Gastroesophageal sphincter (tissue), 3 donors: ENCODE measurements around the gene CDH4.

ENCODE experiments used
- EP300 ChIP-seq: sonication (generic); formaldehyde crosslinking; IDR thresholded peaks from one replicate; pipeline ENCODE4 v1.6.1; 2017; ENCODE audit warnings: antibody characterized with exemption, mild to moderate bottlenecking
- POLR2A ChIP-seq, 2 donors: fragments of 450-650 bp; IDR thresholded peaks; one replicate each; pipeline ENCODE4 v1.6.1; 2017; ENCODE audit warnings: antibody characterized with exemption in 2 of 2, mild to moderate bottlenecking in 2 of 2, moderate library complexity in 1 of 2
- TF ChIP-seq, protein P1 (sequence below), 4 experiments: fragments of 200-600 bp in 2 of 4; fragments of 450-650 bp in 2 of 4; sonication (generic) in 1 of 4; IDR thresholded peaks; one replicate each; pipeline ENCODE4 v1.5.1; 2017 to 2019; ENCODE audit warnings: antibody characterized with exemption in 4 of 4, mild to moderate bottlenecking in 2 of 4, moderate library complexity in 2 of 4

DNA sequence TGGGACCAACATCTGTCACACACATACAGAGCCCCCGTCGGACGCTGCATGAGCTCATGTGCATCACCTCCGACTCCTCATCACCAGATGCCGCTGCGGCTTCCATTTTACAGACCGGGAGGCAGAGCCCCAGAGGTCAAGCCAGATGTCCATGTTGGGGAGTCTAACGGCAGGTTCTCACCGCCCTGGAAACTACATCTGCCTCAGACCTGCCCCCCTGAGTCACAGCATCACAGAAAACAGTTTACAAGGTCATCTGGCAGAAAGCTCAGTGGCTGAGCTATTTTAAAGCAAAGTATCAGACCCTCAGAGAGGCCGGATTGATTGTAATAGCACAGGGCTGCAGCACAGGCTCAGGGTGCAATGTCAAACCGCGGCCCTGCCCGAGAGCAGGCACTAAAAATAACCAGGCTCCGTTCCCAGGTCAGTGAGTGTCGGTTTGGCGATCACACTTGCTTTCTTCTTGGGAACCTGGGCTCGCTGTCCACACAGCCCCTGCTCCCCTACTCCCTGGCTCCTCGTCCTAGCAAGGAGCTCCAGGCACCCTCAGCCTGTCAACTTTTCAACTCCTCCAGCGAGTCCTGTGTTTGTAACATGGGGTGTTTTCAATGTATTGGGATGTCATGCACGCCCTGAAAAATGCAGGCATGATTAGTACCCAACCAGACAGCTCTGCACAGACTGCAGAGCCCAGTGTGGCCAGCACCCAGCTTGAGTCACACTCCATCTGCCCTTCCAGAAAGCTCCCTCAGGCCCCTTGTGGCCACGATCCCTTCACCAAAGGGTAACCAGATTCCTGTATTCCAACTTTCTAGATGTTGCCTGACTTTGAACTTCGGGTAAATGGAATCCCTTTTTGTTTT is 264.5 kb downstream of the CDH4 start:
- TF ChIP-seq, protein P1, sequence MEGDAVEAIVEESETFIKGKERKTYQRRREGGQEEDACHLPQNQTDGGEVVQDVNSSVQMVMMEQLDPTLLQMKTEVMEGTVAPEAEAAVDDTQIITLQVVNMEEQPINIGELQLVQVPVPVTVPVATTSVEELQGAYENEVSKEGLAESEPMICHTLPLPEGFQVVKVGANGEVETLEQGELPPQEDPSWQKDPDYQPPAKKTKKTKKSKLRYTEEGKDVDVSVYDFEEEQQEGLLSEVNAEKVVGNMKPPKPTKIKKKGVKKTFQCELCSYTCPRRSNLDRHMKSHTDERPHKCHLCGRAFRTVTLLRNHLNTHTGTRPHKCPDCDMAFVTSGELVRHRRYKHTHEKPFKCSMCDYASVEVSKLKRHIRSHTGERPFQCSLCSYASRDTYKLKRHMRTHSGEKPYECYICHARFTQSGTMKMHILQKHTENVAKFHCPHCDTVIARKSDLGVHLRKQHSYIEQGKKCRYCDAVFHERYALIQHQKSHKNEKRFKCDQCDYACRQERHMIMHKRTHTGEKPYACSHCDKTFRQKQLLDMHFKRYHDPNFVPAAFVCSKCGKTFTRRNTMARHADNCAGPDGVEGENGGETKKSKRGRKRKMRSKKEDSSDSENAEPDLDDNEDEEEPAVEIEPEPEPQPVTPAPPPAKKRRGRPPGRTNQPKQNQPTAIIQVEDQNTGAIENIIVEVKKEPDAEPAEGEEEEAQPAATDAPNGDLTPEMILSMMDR (IDR thresholded peaks at IDR 0.05), result no peak
- TF ChIP-seq POLR2A (IDR thresholded peaks at IDR 0.05), result no peak
- no peak for TF ChIP-seq EP300
